ENCODE results near the gene LSM5.
A peak's percentile ranks its signal among the peaks of the same experiment; 100 is the strongest.

Gene LSM5

GRCh38 chr7:32490127-32490796, at the start of gene LSM5:
TSS of gene LSM5 (minus strand) at chr7:32490380. CDS start at chr7:32490365, 15 bp downstream.
- Histone ChIP-seq H3K4me2 (ENCODE audit: low read depth, low read length, poor library complexity, severe bottlenecking) (peak within 1 kb of the TSS; percentile 91), H3F3A (ENCODE audit: insufficient read depth) (peaks cover 24% of the 10 kb centered on the region), H2AFZ (ENCODE audit: low read depth, low read length, severe bottlenecking) (peak within 1 kb of the TSS; percentile 90), H3K27ac (ENCODE audit: low read depth, low read length) (peak within 1 kb of the TSS; percentile 76), H3K9me2 (replicated peaks; ENCODE audit: insufficient read depth, low read length) (no peaks in the 10 kb centered on the region), H3K79me2 (ENCODE audit: insufficient read depth, low read length) (peaks cover 12% of the 10 kb centered on the region), H3K27me3 (ENCODE audit: low read length) (no peaks in the 10 kb centered on the region), H3K9ac (ENCODE audit: low read length) (peak within 1 kb of the TSS; percentile 66), H3K9me3 (ENCODE audit: insufficient read depth, low read length) (no peaks in the 10 kb centered on the region), H4K20me1 (ENCODE audit: low read depth, low read length) (0 out of 2 replicates have a peak, but pooled peaks cover 3% of the 10 kb centered on the region), H3K36me3 (ENCODE audit: low read length) (peaks cover 16% of the 10 kb centered on the region; the same call in 1 of the 2 replicates), H3K4me3 (ENCODE audit: insufficient read depth, low read length, poor library complexity, severe bottlenecking) (peak within 1 kb of the TSS; percentile 60)
- TF ChIP-seq CTCF (IDR thresholded peaks at IDR 0.05; ENCODE audit: insufficient read depth, low read length, poor library complexity, severe bottlenecking) (no peak), EZH2phosphoT487 (conservative IDR thresholded peaks at IDR 0.05; ENCODE audit: low read length) (no peak)

- Histone ChIP-seq H3K27ac (ENCODE audit: low read depth, low read length) (no peak overlapping the region), H3K9me3 (ENCODE audit: insufficient read depth, low read length) (no peaks in the 10 kb centered on the region), H3K4me2 (ENCODE audit: low read depth, low read length, poor library complexity, severe bottlenecking) (no peak overlapping the region), H3K36me3 (ENCODE audit: low read length) (peaks cover 5% of the 10 kb centered on the region; the same call in 1 of the 2 replicates), H3K79me2 (ENCODE audit: insufficient read depth, low read length) (peaks cover 83% of the 10 kb centered on the region), H3K27me3 (ENCODE audit: low read length) (no peaks in the 10 kb centered on the region), H2AFZ (ENCODE audit: low read depth, low read length, severe bottlenecking) (no peak overlapping the region), H3F3A (ENCODE audit: insufficient read depth) (no peaks in the 10 kb centered on the region), H3K9ac (ENCODE audit: low read length) (no peak overlapping the region), H4K20me1 (ENCODE audit: low read depth, low read length) (0 out of 2 replicates have a peak, but pooled peaks cover 12% of the 10 kb centered on the region), H3K9me2 (replicated peaks; ENCODE audit: insufficient read depth, low read length) (no peaks in the 10 kb centered on the region), H3K4me3 (ENCODE audit: insufficient read depth, low read length, poor library complexity, severe bottlenecking) (no peak overlapping the region)
- TF ChIP-seq CTCF (IDR thresholded peaks at IDR 0.05; ENCODE audit: insufficient read depth, low read length, poor library complexity, severe bottlenecking) = no peak
- TF ChIP-seq EZH2phosphoT487 (conservative IDR thresholded peaks at IDR 0.05; ENCODE audit: low read length) = no peak
Measured at GRCh38 chr7:32539366-32539765, 49.2 kb upstream of the LSM5 start.

- Histone ChIP-seq H3K9ac (ENCODE audit: low read length) (no peak overlapping the region), H3K9me2 (replicated peaks; ENCODE audit: insufficient read depth, low read length) (no peaks in the 10 kb centered on the region), H4K20me1 (ENCODE audit: low read depth, low read length) (0 out of 2 replicates have a peak, but pooled peaks cover 8% of the 10 kb centered on the region), H2AFZ (ENCODE audit: low read depth, low read length, severe bottlenecking) (no peak overlapping the region), H3K27ac (ENCODE audit: low read depth, low read length) (no peak overlapping the region), H3K79me2 (ENCODE audit: insufficient read depth, low read length) (peaks cover 78% of the 10 kb centered on the region), H3F3A (ENCODE audit: insufficient read depth) (no peaks in the 10 kb centered on the region), H3K27me3 (ENCODE audit: low read length) (no peaks in the 10 kb centered on the region), H3K9me3 (ENCODE audit: insufficient read depth, low read length) (no peaks in the 10 kb centered on the region), H3K4me3 (ENCODE audit: insufficient read depth, low read length, poor library complexity, severe bottlenecking) (no peak overlapping the region), H3K4me2 (ENCODE audit: low read depth, low read length, poor library complexity, severe bottlenecking) (no peak overlapping the region), H3K36me3 (ENCODE audit: low read length) (no peaks in the 10 kb centered on the region)
- TF ChIP-seq EZH2phosphoT487 (conservative IDR thresholded peaks at IDR 0.05; ENCODE audit: low read length) = no peak
- TF ChIP-seq CTCF (IDR thresholded peaks at IDR 0.05; ENCODE audit: insufficient read depth, low read length, poor library complexity, severe bottlenecking) = no peak
Measured at GRCh38 chr7:32537760-32538159, 47.6 kb upstream of the LSM5 start.

Measured in SU-DHL-6 (cell line).